ENCODE measurements around the gene ARHGEF6. TPM values are rescaled to one million over a fixed set of nuclear protein-coding genes. Genes with fewer than 3 reads are reported as not detected.

Gene ARHGEF6
- total and polyA plus RNA-seq, 4 donors, result 1.6 to 9.2 (median 4.2) TPM

GRCh38 chrX:136629084-136629750 is 151.5 kb downstream of the ARHGEF6 start:
- 60% methylated on average over 6 of the region's 6 CpGs for WGBS
- no peaks in the 10 kb centered on the region for H3K9me3 ChIP-seq (ENCODE audit: control insufficient read depth in 4 of 4, low read length in 3 of 4)
- no peak overlapping the region for H3K9ac ChIP-seq (ENCODE audit: low read depth in 1 of 2, low read length in 2 of 2)
- TF ChIP-seq RXRA (IDR thresholded peaks at IDR 0.05), result no peak
- TF ChIP-seq HNF4G (IDR thresholded peaks at IDR 0.05), result no peak
- TF ChIP-seq NR2F2 (IDR thresholded peaks at IDR 0.05), result no peak
- no peak for TF ChIP-seq SP1 (IDR thresholded peaks at IDR 0.05)
- no peak for TF ChIP-seq EGR1 (IDR thresholded peaks at IDR 0.05; ENCODE audit: low read depth in 2 of 2)
- no peak for TF ChIP-seq ATF3 (IDR thresholded peaks at IDR 0.05)
- no peak for TF ChIP-seq REST (IDR thresholded peaks at IDR 0.05)
- TF ChIP-seq HNF4A (conservative IDR thresholded peaks at IDR 0.05), result no peak
- no peak for TF ChIP-seq JUND (IDR thresholded peaks at IDR 0.05)
- TF ChIP-seq, protein P1, sequence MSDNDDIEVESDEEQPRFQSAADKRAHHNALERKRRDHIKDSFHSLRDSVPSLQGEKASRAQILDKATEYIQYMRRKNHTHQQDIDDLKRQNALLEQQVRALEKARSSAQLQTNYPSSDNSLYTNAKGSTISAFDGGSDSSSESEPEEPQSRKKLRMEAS (IDR thresholded peaks at IDR 0.05), result no peak
- TF ChIP-seq GABPA (IDR thresholded peaks at IDR 0.05 in 1 of 2, conservative IDR thresholded peaks at IDR 0.05 in 1 of 2), result no peak
- no peak for TF ChIP-seq YY1 (IDR thresholded peaks at IDR 0.05)
- TF ChIP-seq TAF1 (conservative IDR thresholded peaks at IDR 0.05), result no peak
- TF ChIP-seq FOXA2 (IDR thresholded peaks at IDR 0.05), result no peak
- TF ChIP-seq, protein P2, sequence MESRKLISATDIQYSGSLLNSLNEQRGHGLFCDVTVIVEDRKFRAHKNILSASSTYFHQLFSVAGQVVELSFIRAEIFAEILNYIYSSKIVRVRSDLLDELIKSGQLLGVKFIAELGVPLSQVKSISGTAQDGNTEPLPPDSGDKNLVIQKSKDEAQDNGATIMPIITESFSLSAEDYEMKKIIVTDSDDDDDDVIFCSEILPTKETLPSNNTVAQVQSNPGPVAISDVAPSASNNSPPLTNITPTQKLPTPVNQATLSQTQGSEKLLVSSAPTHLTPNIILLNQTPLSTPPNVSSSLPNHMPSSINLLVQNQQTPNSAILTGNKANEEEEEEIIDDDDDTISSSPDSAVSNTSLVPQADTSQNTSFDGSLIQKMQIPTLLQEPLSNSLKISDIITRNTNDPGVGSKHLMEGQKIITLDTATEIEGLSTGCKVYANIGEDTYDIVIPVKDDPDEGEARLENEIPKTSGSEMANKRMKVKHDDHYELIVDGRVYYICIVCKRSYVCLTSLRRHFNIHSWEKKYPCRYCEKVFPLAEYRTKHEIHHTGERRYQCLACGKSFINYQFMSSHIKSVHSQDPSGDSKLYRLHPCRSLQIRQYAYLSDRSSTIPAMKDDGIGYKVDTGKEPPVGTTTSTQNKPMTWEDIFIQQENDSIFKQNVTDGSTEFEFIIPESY (IDR thresholded peaks at IDR 0.05), result no peak
- no peak for TF ChIP-seq RAD21 (IDR thresholded peaks at IDR 0.05)
- H3K36me3 ChIP-seq (ENCODE audit: control insufficient read depth in 4 of 4, insufficient read depth in 3 of 4, low read depth in 1 of 4, low read length in 3 of 4), result no peaks in the 10 kb centered on the region
- H3K27me3 ChIP-seq (ENCODE audit: control insufficient read depth in 4 of 4, insufficient read depth in 4 of 4, low read length in 3 of 4), result peaks cover 0 to 6% (median 0%) of the 10 kb centered on the region in 4 donors
- no peak overlapping the region for H3K27ac ChIP-seq (ENCODE audit: low read depth in 1 of 2, low read length in 2 of 2)
- no peak overlapping the region for H3K4me3 ChIP-seq (ENCODE audit: low read depth in 1 of 3, low read length in 3 of 3)
- no peaks in the 10 kb centered on the region for H3K4me1 ChIP-seq (ENCODE audit: control insufficient read depth in 4 of 4, insufficient read depth in 4 of 4, low read length in 3 of 4)
- DNase-seq (ENCODE audit: low spot score), result no peak

DNA sequence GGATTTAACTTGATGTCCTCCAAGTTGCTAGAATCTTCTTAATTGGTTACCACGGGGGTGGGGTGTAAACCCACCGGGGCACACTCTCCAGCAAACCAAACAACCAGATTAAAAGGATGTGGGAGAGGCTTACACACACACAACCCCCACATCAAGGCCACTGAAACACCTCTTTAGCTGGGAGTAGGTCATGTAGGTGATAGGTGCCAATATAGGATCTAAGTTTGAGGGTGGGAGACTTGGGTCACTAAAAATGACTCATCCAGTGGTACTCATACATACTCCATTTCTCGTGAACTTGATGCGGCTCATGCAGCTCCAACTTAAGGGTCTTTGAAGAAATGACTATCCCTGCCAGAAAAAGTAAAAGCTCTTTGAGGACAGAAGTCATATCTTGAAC is 153.3 kb downstream of the ARHGEF6 start:
- 68% methylated on average over 4 of the region's 4 CpGs for WGBS
- H3K4me1 ChIP-seq (ENCODE audit: control insufficient read depth in 4 of 4, insufficient read depth in 4 of 4, low read length in 3 of 4), result no peaks in the 10 kb centered on the region
- no peak for TF ChIP-seq CTCF (IDR thresholded peaks at IDR 0.05; ENCODE audit: low read depth, low read length, missing input control)
- TF ChIP-seq EGR1 (IDR thresholded peaks at IDR 0.05; ENCODE audit: low read depth in 2 of 2), result no peak
- no peak for TF ChIP-seq REST (IDR thresholded peaks at IDR 0.05)
- no peak for TF ChIP-seq RXRA (IDR thresholded peaks at IDR 0.05)
- TF ChIP-seq JUND (IDR thresholded peaks at IDR 0.05), result no peak
- no peak for TF ChIP-seq FOXA1 (IDR thresholded peaks at IDR 0.05)
- TF ChIP-seq, protein P1 (IDR thresholded peaks at IDR 0.05), result no peak
- TF ChIP-seq FOXA2 (IDR thresholded peaks at IDR 0.05), result no peak
- TF ChIP-seq HNF4A (conservative IDR thresholded peaks at IDR 0.05), result no peak
- TF ChIP-seq YY1 (IDR thresholded peaks at IDR 0.05), result no peak
- TF ChIP-seq GABPA (IDR thresholded peaks at IDR 0.05 in 1 of 2, conservative IDR thresholded peaks at IDR 0.05 in 1 of 2), result no peak

More for the DNA sequence above, 153.3 kb downstream of the ARHGEF6 start:
- Histone ChIP-seq H3K36me3 (ENCODE audit: control insufficient read depth in 4 of 4, insufficient read depth in 3 of 4, low read depth in 1 of 4, low read length in 3 of 4) (no peaks in the 10 kb centered on the region), H3K27ac (ENCODE audit: low read depth in 1 of 2, low read length in 2 of 2) (no peak overlapping the region), H3K27me3 (ENCODE audit: control insufficient read depth in 4 of 4, insufficient read depth in 4 of 4, low read length in 3 of 4) (peaks cover 0 to 5% (median 0%) of the 10 kb centered on the region in 4 donors), H3K4me3 (ENCODE audit: low read depth in 1 of 3, low read length in 3 of 3) (no peak overlapping the region), H3K9ac (ENCODE audit: low read depth in 1 of 2, low read length in 2 of 2) (no peak overlapping the region), H3K9me3 (ENCODE audit: control insufficient read depth in 4 of 4, low read length in 3 of 4) (no peaks in the 10 kb centered on the region)
- no peak for DNase-seq (ENCODE audit: low spot score)

Measured in liver (tissue), 9 donors.